Measurements from ENCODE around the gene MAMDC4.

- TF ChIP-seq CTCF (IDR thresholded peaks at IDR 0.05; ENCODE audit: insufficient read depth, low read depth, low read length) (no peak), EZH2 (IDR thresholded peaks at IDR 0.05; ENCODE audit: insufficient read depth, low read length) (no peak)
Measured at GRCh38 chr9:136867480-136867879, 15.3 kb downstream of the MAMDC4 start.
